AG09309 (cell line): ENCODE measurements around the gene RNF167.
A peak's percentile ranks its signal among the peaks of the same experiment; 100 is the strongest.

Experiments used
- DNase-seq: peaks from one replicate; pipeline ENCODE4 v3.0.0-alpha.2; 2010; ENCODE audit warnings: low read depth
- H3K4me3 ChIP-seq: 2 replicates; pipeline ENCODE4 v1.5.1; 2011; ENCODE audit warnings: mild to moderate bottlenecking, low read depth, low read length, moderate library complexity; ENCODE audit not compliant: control insufficient read depth
- TF ChIP-seq, protein P1 (sequence below): IDR thresholded peaks from 2 replicates; pipeline ENCODE4 v1.5.1; 2011; ENCODE audit warnings: mild to moderate bottlenecking, low read depth, low read length, inconsistent platforms; ENCODE audit not compliant: insufficient read depth, control insufficient read depth; ENCODE audit errors: missing control alignments

The RNF167 gene

DNA sequence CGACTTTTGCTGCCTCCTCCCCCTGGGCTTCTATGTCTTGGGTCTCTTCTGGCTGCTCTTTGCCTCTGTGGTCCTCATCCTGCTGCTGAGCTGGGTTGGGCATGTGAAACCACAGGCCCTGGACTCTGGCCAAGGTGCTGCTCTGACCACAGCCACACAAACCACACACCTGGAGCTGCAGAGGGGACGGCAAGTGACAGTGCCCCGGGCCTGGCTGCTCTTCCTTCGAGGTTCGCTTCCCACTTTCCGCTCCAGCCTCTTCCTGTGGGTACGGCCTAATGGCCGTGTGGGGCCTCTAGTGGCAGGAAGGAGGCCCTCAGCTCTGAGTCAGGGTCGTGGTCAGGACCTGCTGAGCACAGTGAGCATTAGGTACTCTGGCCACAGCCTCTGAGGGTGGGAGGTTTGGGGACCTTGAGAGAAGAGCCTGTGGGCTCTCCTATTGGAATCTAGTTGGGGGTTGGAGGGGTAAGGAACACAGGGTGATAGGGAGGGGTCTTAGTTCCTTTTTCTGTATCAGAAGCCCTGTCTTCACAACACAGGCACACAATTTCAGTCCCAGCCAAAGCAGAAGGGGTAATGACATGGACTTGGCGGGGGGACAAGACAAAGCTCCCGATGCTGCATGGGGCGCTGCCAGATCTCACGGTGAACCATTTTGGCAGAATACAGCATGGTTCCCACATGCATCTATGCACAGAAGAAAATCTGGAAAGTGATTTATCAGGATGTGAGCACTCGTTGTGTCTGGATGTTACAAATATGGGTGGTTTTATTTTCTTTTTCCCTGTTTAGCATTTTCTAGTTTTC lies 5.7 kb upstream of the RNF167 start:
- TF ChIP-seq, protein P1, sequence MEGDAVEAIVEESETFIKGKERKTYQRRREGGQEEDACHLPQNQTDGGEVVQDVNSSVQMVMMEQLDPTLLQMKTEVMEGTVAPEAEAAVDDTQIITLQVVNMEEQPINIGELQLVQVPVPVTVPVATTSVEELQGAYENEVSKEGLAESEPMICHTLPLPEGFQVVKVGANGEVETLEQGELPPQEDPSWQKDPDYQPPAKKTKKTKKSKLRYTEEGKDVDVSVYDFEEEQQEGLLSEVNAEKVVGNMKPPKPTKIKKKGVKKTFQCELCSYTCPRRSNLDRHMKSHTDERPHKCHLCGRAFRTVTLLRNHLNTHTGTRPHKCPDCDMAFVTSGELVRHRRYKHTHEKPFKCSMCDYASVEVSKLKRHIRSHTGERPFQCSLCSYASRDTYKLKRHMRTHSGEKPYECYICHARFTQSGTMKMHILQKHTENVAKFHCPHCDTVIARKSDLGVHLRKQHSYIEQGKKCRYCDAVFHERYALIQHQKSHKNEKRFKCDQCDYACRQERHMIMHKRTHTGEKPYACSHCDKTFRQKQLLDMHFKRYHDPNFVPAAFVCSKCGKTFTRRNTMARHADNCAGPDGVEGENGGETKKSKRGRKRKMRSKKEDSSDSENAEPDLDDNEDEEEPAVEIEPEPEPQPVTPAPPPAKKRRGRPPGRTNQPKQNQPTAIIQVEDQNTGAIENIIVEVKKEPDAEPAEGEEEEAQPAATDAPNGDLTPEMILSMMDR = peak; percentile 53
- DNase-seq = no peak
- H3K4me3 ChIP-seq = peak overlapping the region; percentile 13; the same call in 1 of the 2 replicates

DNA sequence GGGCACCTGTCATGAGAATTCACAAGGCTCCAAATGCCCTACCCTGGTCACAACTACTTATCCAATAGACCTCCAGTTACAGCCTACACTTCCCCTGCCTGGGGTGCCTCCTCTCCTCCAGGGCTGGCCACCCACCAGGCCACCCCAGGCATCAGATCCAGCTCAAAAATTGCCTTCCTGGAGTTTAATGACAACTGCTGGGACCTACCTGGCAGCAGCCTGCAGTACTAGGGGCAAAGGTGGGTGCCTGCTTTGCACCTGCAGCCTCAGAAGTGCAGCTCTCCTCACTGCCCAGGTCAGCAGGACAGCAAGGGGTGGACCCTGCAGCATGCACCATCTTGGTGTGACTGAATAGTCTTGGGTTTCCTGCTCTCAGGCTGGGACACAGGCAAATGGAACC lies 4.4 kb upstream of the RNF167 start:
- no peak for DNase-seq
- no peak overlapping the region for H3K4me3 ChIP-seq
- TF ChIP-seq, protein P1 = no peak

DNA sequence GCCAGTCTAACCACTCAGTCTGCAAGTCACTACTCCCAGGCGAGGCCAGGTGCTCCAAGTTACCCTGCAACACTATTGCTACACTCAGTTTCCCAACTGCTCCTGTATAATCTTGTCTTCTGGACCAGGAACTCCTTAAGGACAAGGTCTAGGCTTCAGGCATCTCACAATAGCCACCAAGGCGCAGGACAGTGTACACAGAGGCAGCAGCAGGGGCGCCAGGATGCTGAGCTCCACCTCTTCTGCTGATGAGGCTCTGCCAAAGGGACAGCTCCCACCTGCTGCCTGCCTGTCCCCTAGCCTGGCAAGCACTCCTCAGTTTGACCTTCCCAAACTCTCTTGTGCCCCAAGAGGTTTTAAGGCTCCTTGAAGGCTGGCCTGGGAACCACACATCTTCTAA lies 3.6 kb upstream of the RNF167 start:
- TF ChIP-seq, protein P1 = no peak
- no peak for DNase-seq
- no peak overlapping the region for H3K4me3 ChIP-seq

DNA sequence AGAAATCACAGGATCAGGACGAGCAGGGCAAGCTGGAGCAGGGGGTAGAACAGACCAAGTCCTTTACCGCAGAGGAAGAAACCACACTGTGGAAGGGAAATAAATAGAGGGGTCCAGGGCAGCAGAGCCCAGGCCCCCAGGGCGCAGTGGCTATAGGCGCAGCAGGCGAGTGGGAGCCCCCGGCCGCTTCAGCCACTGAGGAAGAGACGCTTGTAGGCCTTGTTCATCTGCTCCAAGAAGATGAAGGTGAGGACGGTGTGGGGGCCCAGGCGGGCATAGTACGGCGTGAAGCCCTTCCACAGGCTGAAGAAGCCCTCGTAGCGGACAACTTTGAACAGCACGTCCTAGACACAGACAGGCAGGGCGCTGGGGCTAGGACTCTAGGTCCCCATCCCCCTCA lies 2.5 kb upstream of the RNF167 start:
- H3K4me3 ChIP-seq = no peak overlapping the region
- no peak for DNase-seq
- TF ChIP-seq, protein P1 = no peak

DNA sequence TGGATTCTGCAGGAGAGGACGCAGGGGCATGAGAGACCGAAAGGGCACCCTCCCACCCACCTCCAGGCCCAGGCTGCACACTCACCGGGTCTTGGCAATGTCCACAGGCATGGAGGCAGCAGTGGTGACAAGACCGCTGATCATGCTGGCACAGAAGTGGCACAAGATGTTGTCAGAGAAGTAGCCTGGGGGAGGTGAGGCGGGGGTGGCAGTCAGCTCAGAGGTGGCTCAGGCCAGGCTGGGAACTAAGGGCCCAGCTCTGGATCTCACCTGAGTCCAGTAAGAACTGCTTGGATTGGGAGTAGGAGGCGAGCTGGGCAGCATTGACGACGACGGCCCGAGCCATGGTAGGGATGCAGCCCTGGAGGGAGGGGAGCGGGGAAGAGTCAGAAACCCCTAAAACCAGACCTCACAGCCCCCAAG lies 2.0 kb upstream of the RNF167 start:
- DNase-seq = no peak
- H3K4me3 ChIP-seq = no peak overlapping the region
- TF ChIP-seq, protein P1 = no peak

DNA sequence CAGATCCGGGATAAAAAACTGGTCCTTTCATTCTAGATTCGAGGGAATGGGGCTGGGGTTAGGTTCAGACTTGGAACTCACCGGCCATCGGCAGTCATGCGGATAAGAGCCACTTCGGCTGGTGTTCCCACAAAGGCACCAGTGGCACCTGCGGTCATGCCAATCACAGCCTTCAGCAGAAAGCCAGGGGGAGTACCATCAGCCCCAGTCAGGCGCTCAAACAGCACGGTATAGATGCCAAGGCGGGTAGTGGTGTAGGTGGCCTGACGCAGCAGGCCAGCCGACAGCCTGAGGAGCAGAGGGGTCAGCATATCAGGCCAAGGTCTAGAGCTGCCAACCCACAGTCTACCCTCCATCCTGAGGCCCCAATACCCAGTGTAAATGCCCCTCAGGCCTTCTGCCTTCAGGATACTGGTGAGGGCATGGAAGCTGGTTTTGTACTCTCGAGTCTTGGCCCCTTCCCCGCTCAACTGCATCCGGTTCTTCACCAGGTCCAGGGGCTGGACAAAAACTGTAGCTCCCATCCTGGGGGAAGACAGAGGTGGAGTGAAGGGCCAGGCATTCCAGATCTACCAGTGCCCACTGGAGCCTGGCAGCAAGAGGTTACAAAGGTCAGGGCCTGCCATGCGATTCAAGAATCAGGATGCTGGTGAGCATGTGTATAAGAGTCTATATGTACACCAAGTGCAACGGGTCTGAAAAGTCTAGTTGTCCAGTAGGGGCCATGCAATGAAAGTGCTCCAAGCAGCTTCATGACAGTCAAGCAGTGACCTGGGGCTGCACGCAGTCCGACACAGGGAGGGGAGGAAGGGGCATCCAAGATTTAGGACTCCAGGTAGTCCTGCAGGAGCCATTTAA lies 1.2 kb upstream of the RNF167 start:
- TF ChIP-seq, protein P1 = no peak
- no peak for DNase-seq
- peak overlapping the region; percentile 96 for H3K4me3 ChIP-seq
